HepG2 (cell line): Measurements from ENCODE around the gene GDAP2. TPM values are rescaled to one million over a fixed set of nuclear protein-coding genes. Genes with fewer than 3 reads are reported as not detected.

Experiments used
- ATAC-seq: fragments of 200-7000 bp; cut with Tn5 transposase; 3 replicates; pipeline ENCODE4 v1.9.1; 2020; ENCODE audit warnings: mild to moderate bottlenecking, moderate library complexity
- BruUV-seq: library from RNA; stranded (reverse); fragments of 400-500 nt; replicated peaks from 2 replicates; lab custom pipeline; 2021; lab: Mats Ljungman, UMichigan
- CTCF ChIA-PET: fragments of 300-600 bp; formaldehyde crosslinking; extraction: SDS; loops from one replicate; lab custom pipeline; 2021; ENCODE audit warnings: low total read pairs, inconsistent platforms, low intra/inter-chr PET ratio; lab: Yijun Ruan, JAX
- POLR2A ChIA-PET: fragments of 350-600 bp; sonication (Branson Sonifier 250); formaldehyde crosslinking; loops from one replicate; lab custom pipeline; 2020; ENCODE audit warnings: antibody characterized with exemption, inconsistent platforms; lab: Yijun Ruan, JAX
- DNase-seq: peaks from one replicate; pipeline ENCODE4 v3.0.0-alpha.2; 2015; ENCODE audit warnings: low spot score
- FAIRE-seq: peaks from 3 replicates; lab custom pipeline; 2011; peaks lifted over from hg19 to GRCh38; lab: Jason Lieb, UNC
- H2AFZ ChIP-seq: one replicate; pipeline ENCODE4 v1.6.1; 2011; ENCODE audit warnings: low read length, inconsistent platforms
- H3K27ac ChIP-seq: fragments of 300-600 bp; 3 replicates; pipeline ENCODE4 v1.8.0; 2011; ENCODE audit warnings: mixed run types, mild to moderate bottlenecking, mixed read lengths, low read length, inconsistent platforms; ENCODE audit not compliant: insufficient read depth; ENCODE audit errors: extremely low read length
- H3K27me3 ChIP-seq, 2 experiments: fragments of 200-600 bp in 1 of 2; 2 replicates in 1 of 2; 3 replicates in 1 of 2; pipeline versions ENCODE4 v1.6.0 to v1.8.0; 2011; ENCODE audit warnings: low read length in 2 of 2, mild to moderate bottlenecking in 2 of 2, moderate library complexity in 2 of 2, inconsistent platforms in 1 of 2; ENCODE audit not compliant: insufficient read depth in 2 of 2, control insufficient read depth in 1 of 2
- H3K36me3 ChIP-seq, 2 experiments: fragments of 200-600 bp in 1 of 2; replicated peaks in 1 of 2; 2 replicates in 1 of 2; 3 replicates in 1 of 2; pipeline versions ENCODE4 v1.5.1 to v1.8.0; 2011; ENCODE audit warnings: low read length in 2 of 2, inconsistent platforms in 1 of 2; ENCODE audit not compliant: insufficient read depth in 2 of 2, control insufficient read depth in 1 of 2
- H3K4me1 ChIP-seq: 2 replicates; pipeline ENCODE4 v1.5.1; 2012; ENCODE audit warnings: low read length, inconsistent platforms; ENCODE audit not compliant: insufficient read depth
- H3K4me2 ChIP-seq: 2 replicates; pipeline ENCODE4 v1.6.0; 2011; ENCODE audit warnings: low read depth, low read length, inconsistent platforms
- H3K4me3 ChIP-seq, 3 experiments: fragments of 200-600 bp in 1 of 3; sonication (generic), shearing (Covaris generic) in 1 of 3; replicated peaks in 1 of 3; 2 replicates each; pipeline ENCODE4 v1.5.1; 2011 to 2016; ENCODE audit warnings: low read length in 3 of 3, inconsistent platforms in 2 of 3, low read depth in 2 of 3, mild to moderate bottlenecking in 2 of 3, control low read depth in 1 of 3, mixed read lengths in 1 of 3; ENCODE audit not compliant: insufficient read depth in 1 of 3
- H3K79me2 ChIP-seq: one replicate; pipeline ENCODE4 v1.6.1; 2011; ENCODE audit warnings: low read length, inconsistent platforms; ENCODE audit not compliant: insufficient read depth
- H3K9ac ChIP-seq: 2 replicates; pipeline ENCODE4 v1.6.0; 2011; ENCODE audit warnings: mild to moderate bottlenecking, low read depth, low read length, inconsistent platforms; ENCODE audit not compliant: insufficient read depth
- H3K9me3 ChIP-seq: 2 replicates; pipeline ENCODE4 v1.5.1; 2012; ENCODE audit warnings: mild to moderate bottlenecking, low read length
- H4K20me1 ChIP-seq: 2 replicates; pipeline ENCODE4 v1.6.0; 2011; ENCODE audit warnings: inconsistent platforms, mild to moderate bottlenecking, low read length, moderate library complexity; ENCODE audit not compliant: insufficient read depth
- KDM1A ChIP-seq: IDR thresholded peaks from 2 replicates; pipeline ENCODE4 v1.6.1; 2016; ENCODE audit warnings: missing compliant biosample characterization
- NFKBIZ ChIP-seq: IDR thresholded peaks from 2 replicates; pipeline ENCODE4 v1.6.1; 2018; ENCODE audit warnings: missing genetic modification reagents, missing compliant biosample characterization
- RFXAP ChIP-seq: sonication (generic); formaldehyde crosslinking; IDR thresholded peaks from 2 replicates; pipeline ENCODE4 v1.4.0; 2020; ENCODE audit warnings: missing genetic modification reagents, borderline replicate concordance
- ZNF562 ChIP-seq: sonication (generic); formaldehyde crosslinking; IDR thresholded peaks from 2 replicates; pipeline ENCODE4 v1.8.0; 2022; ENCODE audit warnings: missing genetic modification reagents, borderline replicate concordance
- ZNF773 ChIP-seq: sonication (generic); formaldehyde crosslinking; IDR thresholded peaks from 2 replicates; pipeline ENCODE4 v1.4.0; 2020; ENCODE audit warnings: missing genetic modification reagents, borderline replicate concordance
- WGBS: methylation state at CpG from one replicate; pipeline ENCODE4 v1.1.6; 2017; ENCODE audit warnings: low lambda C conversion rate; 5-methylcytosine and 5-hydroxymethylcytosine counted together
- in situ Hi-C: cut with HindIII; loops from 2 replicates; pipeline ENCODE4 v1.10.0; 2017; ENCODE audit warnings: low pct_unique_long_range_greater_than_20kb; ENCODE audit not compliant: extremely low pct_ligation_motif_present
- intact Hi-C: fragments of 100-400 bp; cut with micrococcal nuclease; formaldehyde crosslinking; loops from one replicate; pipeline ENCODE4 v1.10.0; 2022; ENCODE audit not compliant: unreplicated experiment
- polyA plus RNA-seq, 8 experiments: library from polyadenylated mRNA; depleted of rRNA in 3 of 8; stranded (reverse) in 7 of 8; unstranded in 1 of 8; fragments of >200 nt; fragmentation: Illumina TruSeq in 4 of 8; extraction: Trizol in 4 of 8; gene quantifications; 2 replicates each; pipeline versions ENCODE4 v1.2.1 to v1.2.3, GENCODE V29; 2011 to 2016; ENCODE audit warnings: low read depth in 4 of 8, missing spikeins in 1 of 8, mixed read lengths in 1 of 8; ENCODE audit not compliant: insufficient read depth in 1 of 8
- total RNA-seq, 5 experiments: library from RNA; depleted of rRNA; stranded (reverse); fragments of >200 nt; fragmentation: Illumina TruSeq; extraction: Trizol; gene quantifications; 2 replicates each; pipeline ENCODE4 v1.2.3, GENCODE V29; 2016; ENCODE audit warnings: low read depth in 1 of 5
- TF ChIP-seq, protein P1 (sequence below): sonication (generic); formaldehyde crosslinking; conservative IDR thresholded peaks from 2 replicates; pipeline ENCODE4 v1.8.0; 2022; ENCODE audit warnings: missing genetic modification reagents
- TF ChIP-seq, protein P2 (sequence below): sonication (generic); formaldehyde crosslinking; IDR thresholded peaks from 2 replicates; pipeline ENCODE4 v1.5.0; 2020; ENCODE audit warnings: missing genetic modification reagents
- TF ChIP-seq, protein P3 (sequence below): sonication (generic); formaldehyde crosslinking; IDR thresholded peaks from 2 replicates; pipeline ENCODE4 v1.4.0; 2020; ENCODE audit warnings: missing genetic modification reagents
- TF ChIP-seq, protein P4 (sequence below): sonication (generic); formaldehyde crosslinking; IDR thresholded peaks from 2 replicates; pipeline ENCODE4 v1.9.0; 2021; ENCODE audit warnings: missing genetic modification reagents, mild to moderate bottlenecking, borderline replicate concordance

GDAP2 gene
- total and polyA plus RNA-seq, 2 of the 13 experiments (the other 11 are each of a cell fraction or from before 2014, with no cell fraction given): 11.4 to 23.2 TPM

DNA sequence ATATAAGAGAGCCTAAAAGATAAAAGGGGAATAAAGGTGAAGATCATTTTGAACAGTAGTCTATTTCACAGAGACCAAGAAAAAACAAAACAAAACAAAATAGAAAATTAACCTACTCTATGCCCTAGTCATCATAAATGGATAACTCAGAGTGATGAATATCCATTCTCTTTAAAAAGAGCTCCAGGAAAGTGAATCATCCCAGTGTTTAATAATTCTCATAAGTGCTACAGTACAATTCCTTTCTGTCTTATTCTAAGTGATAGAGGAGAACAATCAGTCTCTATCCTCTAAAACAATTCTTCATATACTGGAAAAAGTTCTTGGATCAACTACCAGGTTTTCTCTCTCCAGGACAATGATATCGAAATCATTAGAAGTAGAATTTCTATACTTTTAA lies 45.8 kb downstream of the GDAP2 start:
- no peak for TF ChIP-seq ZNF562 (CRISPR knock-in tag)
- no peak for TF ChIP-seq KDM1A (CRISPR knock-in tag)
- TF ChIP-seq, protein P1, sequence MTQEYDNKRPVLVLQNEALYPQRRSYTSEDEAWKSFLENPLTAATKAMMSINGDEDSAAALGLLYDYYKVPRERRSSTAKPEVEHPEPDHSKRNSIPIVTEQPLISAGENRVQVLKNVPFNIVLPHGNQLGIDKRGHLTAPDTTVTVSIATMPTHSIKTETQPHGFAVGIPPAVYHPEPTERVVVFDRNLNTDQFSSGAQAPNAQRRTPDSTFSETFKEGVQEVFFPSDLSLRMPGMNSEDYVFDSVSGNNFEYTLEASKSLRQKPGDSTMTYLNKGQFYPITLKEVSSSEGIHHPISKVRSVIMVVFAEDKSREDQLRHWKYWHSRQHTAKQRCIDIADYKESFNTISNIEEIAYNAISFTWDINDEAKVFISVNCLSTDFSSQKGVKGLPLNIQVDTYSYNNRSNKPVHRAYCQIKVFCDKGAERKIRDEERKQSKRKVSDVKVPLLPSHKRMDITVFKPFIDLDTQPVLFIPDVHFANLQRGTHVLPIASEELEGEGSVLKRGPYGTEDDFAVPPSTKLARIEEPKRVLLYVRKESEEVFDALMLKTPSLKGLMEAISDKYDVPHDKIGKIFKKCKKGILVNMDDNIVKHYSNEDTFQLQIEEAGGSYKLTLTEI (CRISPR knock-in tag): no peak
- TF ChIP-seq, protein P2, sequence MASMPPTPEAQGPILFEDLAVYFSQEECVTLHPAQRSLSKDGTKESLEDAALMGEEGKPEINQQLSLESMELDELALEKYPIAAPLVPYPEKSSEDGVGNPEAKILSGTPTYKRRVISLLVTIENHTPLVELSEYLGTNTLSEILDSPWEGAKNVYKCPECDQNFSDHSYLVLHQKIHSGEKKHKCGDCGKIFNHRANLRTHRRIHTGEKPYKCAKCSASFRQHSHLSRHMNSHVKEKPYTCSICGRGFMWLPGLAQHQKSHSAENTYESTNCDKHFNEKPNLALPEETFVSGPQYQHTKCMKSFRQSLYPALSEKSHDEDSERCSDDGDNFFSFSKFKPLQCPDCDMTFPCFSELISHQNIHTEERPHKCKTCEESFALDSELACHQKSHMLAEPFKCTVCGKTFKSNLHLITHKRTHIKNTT (CRISPR knock-in tag): no peak
- TF ChIP-seq RFXAP: no peak
- TF ChIP-seq ZNF773 (CRISPR knock-in tag): no peak
- TF ChIP-seq, protein P3, sequence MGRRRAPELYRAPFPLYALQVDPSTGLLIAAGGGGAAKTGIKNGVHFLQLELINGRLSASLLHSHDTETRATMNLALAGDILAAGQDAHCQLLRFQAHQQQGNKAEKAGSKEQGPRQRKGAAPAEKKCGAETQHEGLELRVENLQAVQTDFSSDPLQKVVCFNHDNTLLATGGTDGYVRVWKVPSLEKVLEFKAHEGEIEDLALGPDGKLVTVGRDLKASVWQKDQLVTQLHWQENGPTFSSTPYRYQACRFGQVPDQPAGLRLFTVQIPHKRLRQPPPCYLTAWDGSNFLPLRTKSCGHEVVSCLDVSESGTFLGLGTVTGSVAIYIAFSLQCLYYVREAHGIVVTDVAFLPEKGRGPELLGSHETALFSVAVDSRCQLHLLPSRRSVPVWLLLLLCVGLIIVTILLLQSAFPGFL (CRISPR knock-in tag): no peak
- no peak for TF ChIP-seq NFKBIZ (CRISPR knock-in tag)
- TF ChIP-seq, protein P4, sequence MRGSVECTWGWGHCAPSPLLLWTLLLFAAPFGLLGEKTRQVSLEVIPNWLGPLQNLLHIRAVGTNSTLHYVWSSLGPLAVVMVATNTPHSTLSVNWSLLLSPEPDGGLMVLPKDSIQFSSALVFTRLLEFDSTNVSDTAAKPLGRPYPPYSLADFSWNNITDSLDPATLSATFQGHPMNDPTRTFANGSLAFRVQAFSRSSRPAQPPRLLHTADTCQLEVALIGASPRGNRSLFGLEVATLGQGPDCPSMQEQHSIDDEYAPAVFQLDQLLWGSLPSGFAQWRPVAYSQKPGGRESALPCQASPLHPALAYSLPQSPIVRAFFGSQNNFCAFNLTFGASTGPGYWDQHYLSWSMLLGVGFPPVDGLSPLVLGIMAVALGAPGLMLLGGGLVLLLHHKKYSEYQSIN: no peak
- TF ChIP-seq, all 625 proteins: peak for 0
- intact Hi-C loops: no loop called here
- DNase-seq (no peak), FAIRE-seq (no peak), ATAC-seq (no peak)
- ChIA-PET CTCF (no interaction called here), POLR2A (no interaction called here)
- WGBS: 100% methylated on average over 1 of the region's 1 CpG
- no peak overlapping the region for H3K4me2 ChIP-seq
- no peak overlapping the region for H3K4me3 ChIP-seq
- H3K9ac ChIP-seq: no peak overlapping the region
- BruUV-seq: no TSS peak
- no peaks in the 10 kb centered on the region for H3K9me3 ChIP-seq
- in situ Hi-C loops: no loop called here
- no peaks in the 10 kb centered on the region for H3K27me3 ChIP-seq
- H2AFZ ChIP-seq: no peak overlapping the region
- no peaks in the 10 kb centered on the region for H4K20me1 ChIP-seq
- H3K4me1 ChIP-seq: no peaks in the 10 kb centered on the region
- no peak overlapping the region for H3K27ac ChIP-seq
- H3K79me2 ChIP-seq: no peaks in the 10 kb centered on the region
- peaks cover 0 to 3% of the 10 kb centered on the region in 2 experiments; a peak in 2 of 5 replicates for H3K36me3 ChIP-seq
